Liver (tissue), 9 donors: ENCODE data around the gene PTP4A1. TPM values are rescaled to one million over a fixed set of nuclear protein-coding genes. Genes with fewer than 3 reads are reported as not detected.

Source experiments
- DNase-seq: peaks from one replicate; pipeline ENCODE4 v3.0.0-alpha.2; 2017; ENCODE audit warnings: low spot score
- H3K27ac ChIP-seq, 2 donors: one replicate each; pipeline ENCODE4 v1.7.0; 2013; ENCODE audit warnings: inconsistent platforms in 2 of 2, low read length in 2 of 2, control low read depth in 1 of 2, low read depth in 1 of 2, mild to moderate bottlenecking in 1 of 2
- H3K27me3 ChIP-seq, 4 donors: one replicate each; pipeline versions ENCODE4 v1.6.1 to v1.7.0; 2013; ENCODE audit warnings: low read length in 3 of 4, inconsistent platforms in 1 of 4, mild to moderate bottlenecking in 1 of 4, moderate library complexity in 1 of 4; ENCODE audit not compliant: control insufficient read depth in 4 of 4, insufficient read depth in 4 of 4
- H3K36me3 ChIP-seq, 4 donors: one replicate each; pipeline versions ENCODE4 v1.6.1 to v1.7.0; 2013; ENCODE audit warnings: low read length in 3 of 4, mild to moderate bottlenecking in 3 of 4, low read depth in 1 of 4, moderate library complexity in 1 of 4; ENCODE audit not compliant: control insufficient read depth in 4 of 4, insufficient read depth in 3 of 4
- H3K4me1 ChIP-seq, 4 donors: one replicate each; pipeline versions ENCODE4 v1.6.1 to v1.7.0; 2013; ENCODE audit warnings: low read length in 3 of 4, mild to moderate bottlenecking in 3 of 4, moderate library complexity in 1 of 4; ENCODE audit not compliant: control insufficient read depth in 4 of 4, insufficient read depth in 4 of 4
- H3K4me3 ChIP-seq, 3 donors: one replicate each; pipeline versions ENCODE4 v1.6.1 to v1.7.0; 2013; ENCODE audit warnings: low read length in 3 of 3, control low read depth in 1 of 3, low read depth in 1 of 3, mild to moderate bottlenecking in 1 of 3
- H3K9ac ChIP-seq, 2 donors: one replicate each; pipeline ENCODE4 v1.7.0; 2013; ENCODE audit warnings: low read length in 2 of 2, mild to moderate bottlenecking in 2 of 2, moderate library complexity in 2 of 2, control low read depth in 1 of 2, low read depth in 1 of 2
- H3K9me3 ChIP-seq, 4 donors: one replicate each; pipeline versions ENCODE4 v1.6.1 to v1.7.0; 2013; ENCODE audit warnings: low read length in 3 of 4; ENCODE audit not compliant: control insufficient read depth in 4 of 4
- ATF3 ChIP-seq: IDR thresholded peaks from 2 replicates; pipeline ENCODE4 v1.6.1; 2016; ENCODE audit warnings: antibody characterized with exemption
- CTCF ChIP-seq: fragments of 150-350 bp; IDR thresholded peaks from 2 replicates; pipeline ENCODE4 v1.5.1; 2017; ENCODE audit warnings: improper control_type of control experiment, low read depth, low read length; ENCODE audit not compliant: missing input control
- EGR1 ChIP-seq, 2 donors: IDR thresholded peaks; 2 replicates each; pipeline ENCODE4 v1.6.1; 2016 to 2018; ENCODE audit warnings: antibody characterized with exemption in 2 of 2, low read depth in 2 of 2
- FOXA1 ChIP-seq: IDR thresholded peaks from 2 replicates; pipeline ENCODE4 v1.6.1; 2016; ENCODE audit warnings: antibody characterized with exemption
- FOXA2 ChIP-seq: IDR thresholded peaks from 2 replicates; pipeline ENCODE4 v1.6.1; 2016; ENCODE audit warnings: antibody characterized with exemption
- GABPA ChIP-seq, 2 donors: IDR thresholded peaks in 1 of 2; conservative IDR thresholded peaks in 1 of 2; 2 replicates each; pipeline ENCODE4 v1.6.1; 2016; ENCODE audit warnings: antibody characterized with exemption in 2 of 2, mild to moderate bottlenecking in 1 of 2, moderate library complexity in 1 of 2
- HNF4A ChIP-seq, 2 donors: conservative IDR thresholded peaks; 2 replicates each; pipeline ENCODE4 v1.6.1; 2016; ENCODE audit warnings: antibody characterized with exemption in 2 of 2, mild to moderate bottlenecking in 2 of 2
- HNF4G ChIP-seq: IDR thresholded peaks from 2 replicates; pipeline ENCODE4 v1.6.1; 2016; ENCODE audit warnings: antibody characterized with exemption
- JUND ChIP-seq, 2 donors: IDR thresholded peaks; 2 replicates each; pipeline ENCODE4 v1.6.1; 2016; ENCODE audit warnings: antibody characterized with exemption in 2 of 2
- MAX ChIP-seq: IDR thresholded peaks from 2 replicates; pipeline ENCODE4 v1.6.1; 2016; ENCODE audit warnings: antibody characterized with exemption
- NR2F2 ChIP-seq: IDR thresholded peaks from 2 replicates; pipeline ENCODE4 v1.6.1; 2016; ENCODE audit warnings: antibody characterized with exemption
- RAD21 ChIP-seq, 2 donors: IDR thresholded peaks; 2 replicates each; pipeline ENCODE4 v1.6.1; 2016; ENCODE audit warnings: antibody characterized with exemption in 2 of 2, mild to moderate bottlenecking in 2 of 2
- RXRA ChIP-seq, 2 donors: IDR thresholded peaks; 2 replicates each; pipeline ENCODE4 v1.6.1; 2017 to 2018; ENCODE audit warnings: antibody characterized with exemption in 2 of 2, mild to moderate bottlenecking in 1 of 2
- SP1 ChIP-seq: IDR thresholded peaks from 2 replicates; pipeline ENCODE4 v1.6.1; 2018; ENCODE audit warnings: antibody characterized with exemption, mild to moderate bottlenecking
- TAF1 ChIP-seq: conservative IDR thresholded peaks from 2 replicates; pipeline ENCODE4 v1.6.1; 2016; ENCODE audit warnings: antibody characterized with exemption, mild to moderate bottlenecking
- YY1 ChIP-seq: IDR thresholded peaks from 2 replicates; pipeline ENCODE4 v1.6.1; 2016; ENCODE audit warnings: antibody characterized with exemption, mild to moderate bottlenecking
- ZBTB33 ChIP-seq: IDR thresholded peaks from 2 replicates; pipeline ENCODE4 v1.6.1; 2016; ENCODE audit warnings: antibody characterized with exemption
- WGBS: extraction: QIAGEN DNeasy Blood & Tissue Kit; methylation state at CpG from one replicate; pipeline ENCODE4 v1.1.7; 2013; 5-methylcytosine and 5-hydroxymethylcytosine counted together
- polyA plus RNA-seq, 2 donors: library from polyadenylated mRNA; stranded (reverse) in 1 of 2; unstranded in 1 of 2; fragments of 200-250 nt in 1 of 2; fragments of >200 nt in 1 of 2; fragmentation: Nextera tagmentation in 1 of 2; extraction: Ambion mirVana in 1 of 2; gene quantifications; one replicate each; pipeline versions ENCODE4 v1.2.1 to v1.2.3, GENCODE V29; 2013 to 2015
- total RNA-seq, 2 donors: library from RNA; depleted of rRNA; stranded (reverse); fragments of >200 nt; gene quantifications; one replicate each; pipeline ENCODE4 v1.2.3, GENCODE V29; 2014
- donor health status: healthy.
- donor health status: healthy.
- donor health status: healthy.
- donor health status: healthy.
- donor health status: healthy.

The PTP4A1 gene
- total and polyA plus RNA-seq, 4 donors, result 34.3 to 237 (median 152) TPM

- WGBS, result 89% methylated on average over 7 of the region's 7 CpGs
- H3K27me3 ChIP-seq, result no peaks in the 10 kb centered on the region
- H3K9me3 ChIP-seq, result no peaks in the 10 kb centered on the region
- no peak for DNase-seq
- H3K36me3 ChIP-seq, result no peaks in the 10 kb centered on the region
- H3K9ac ChIP-seq, result no peak overlapping the region
- peaks cover 4 to 10% (median 5%) of the 10 kb centered on the region in 4 donors for H3K4me1 ChIP-seq
- no peak for TF ChIP-seq YY1
- TF ChIP-seq SP1, result no peak
- TF ChIP-seq GABPA (IDR thresholded peaks at IDR 0.05 in 1 of 2, conservative IDR thresholded peaks at IDR 0.05 in 1 of 2), result no peak
- peak in 1 of 2 donors; percentile 9 for TF ChIP-seq RXRA (IDR thresholded peaks at IDR 0.05)
- TF ChIP-seq NR2F2, result no peak
- TF ChIP-seq ATF3, result no peak
- TF ChIP-seq JUND (IDR thresholded peaks at IDR 0.05), result no peak
- TF ChIP-seq HNF4A (conservative IDR thresholded peaks at IDR 0.05), result no peak
- TF ChIP-seq RAD21 (IDR thresholded peaks at IDR 0.05), result peak in 1 of 2 donors; percentile 8
- no peak for TF ChIP-seq HNF4G
- TF ChIP-seq EGR1 (IDR thresholded peaks at IDR 0.05; ENCODE audit: low read depth in 2 of 2), result no peak
- TF ChIP-seq TAF1, result no peak
- TF ChIP-seq CTCF, result no peak
- no peak for TF ChIP-seq FOXA1
- TF ChIP-seq ZBTB33, result no peak
- TF ChIP-seq FOXA2, result no peak
- H3K4me3 ChIP-seq, result peak overlapping the region in 1 of 3 donors; percentile 31
- peak overlapping the region; percentile 3 to 38 for H3K27ac ChIP-seq
Observed at GRCh38 chr6:63525186-63525878, 46.9 kb upstream of the PTP4A1 start.

GRCh38 chr6:63526931-63527330, 45.3 kb upstream of the PTP4A1 start:
- no peaks in the 10 kb centered on the region for H3K36me3 ChIP-seq
- no peak overlapping the region for H3K4me3 ChIP-seq
- no peaks in the 10 kb centered on the region for H3K9me3 ChIP-seq
- H3K27me3 ChIP-seq, result no peaks in the 10 kb centered on the region
- peaks cover 3 to 8% (median 5%) of the 10 kb centered on the region in 4 donors for H3K4me1 ChIP-seq
- H3K27ac ChIP-seq, result peak overlapping the region; percentile 79 to 91
- no peak for DNase-seq
- TF ChIP-seq FOXA1 (no peak), SP1 (no peak), EGR1 (IDR thresholded peaks at IDR 0.05; ENCODE audit: low read depth in 2 of 2) (no peak), CTCF (no peak), ATF3 (no peak), TAF1 (no peak), MAX (no peak), RAD21 (IDR thresholded peaks at IDR 0.05) (no peak)
- peak overlapping the region in 1 of 2 donors; percentile 65 for H3K9ac ChIP-seq
